Bronchial epithelial cell (primary cell): ENCODE results near the gene SETBP1. TPM values are rescaled to one million over a fixed set of nuclear protein-coding genes. Genes with fewer than 3 reads are reported as not detected.

Experiments
- DNase-seq: peaks from one replicate; pipeline ENCODE4 v3.0.0-alpha.2; 2010; ENCODE audit warnings: low read depth
- FAIRE-seq: peaks from 2 replicates; lab custom pipeline; 2011; peaks lifted over from hg19 to GRCh38; lab: Jason Lieb, UNC
- H3K27me3 ChIP-seq: 2 replicates; pipeline ENCODE4 v1.5.1; 2011; ENCODE audit warnings: low read length; ENCODE audit not compliant: control insufficient read depth, insufficient read depth
- H3K36me3 ChIP-seq: 2 replicates; pipeline ENCODE4 v1.5.1; 2011; ENCODE audit warnings: low read length; ENCODE audit not compliant: control insufficient read depth, insufficient read depth
- H3K4me3 ChIP-seq: 2 replicates; pipeline ENCODE4 v1.5.1; 2011; ENCODE audit warnings: mild to moderate bottlenecking, low read depth, low read length, control low read depth
- CTCF ChIP-seq: IDR thresholded peaks from 2 replicates; pipeline ENCODE4 v1.5.1; 2011; ENCODE audit warnings: mild to moderate bottlenecking, moderate library complexity, low read length, control low read depth, inconsistent platforms; ENCODE audit not compliant: insufficient read depth, severe bottlenecking
- total RNA-seq: library from RNA; depleted of rRNA; stranded (reverse); fragments of >200 nt; gene quantifications from 2 replicates; pipeline ENCODE4 v1.2.1, GENCODE V29; 2014

SETBP1 gene
- total RNA-seq, 1 donor from 2014 or later: 1.8 TPM

DNA sequence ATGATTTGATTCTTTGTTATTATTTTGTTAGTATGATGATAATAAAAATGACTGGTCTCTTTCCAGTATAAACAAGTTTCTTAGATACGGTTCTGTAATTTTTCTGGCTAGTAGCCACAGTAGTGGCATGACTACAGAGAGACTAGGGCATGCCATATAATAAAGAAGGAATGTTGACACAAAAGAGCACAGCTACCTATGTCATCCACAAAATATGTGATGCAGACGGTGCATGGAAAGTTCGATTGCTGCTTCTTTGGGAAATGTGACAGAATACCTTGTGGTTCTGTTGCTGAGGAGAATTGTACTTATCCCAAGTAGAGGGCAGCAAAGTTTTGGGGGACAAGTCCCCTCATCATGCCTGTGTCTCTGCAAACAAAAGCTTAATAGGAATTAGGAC, 26.1 kb upstream of the SETBP1 start:
- Histone ChIP-seq H3K36me3 (no peaks in the 10 kb centered on the region), H3K27me3 (no peaks in the 10 kb centered on the region), H3K4me3 (no peak overlapping the region)
- FAIRE-seq (no peak), DNase-seq (peak; percentile 97)
- TF ChIP-seq CTCF: no peak

- Histone ChIP-seq H3K36me3 (no peaks in the 10 kb centered on the region), H3K27me3 (no peaks in the 10 kb centered on the region), H3K4me3 (no peak overlapping the region)
- no peak for DNase-seq
- no peak for TF ChIP-seq CTCF
- FAIRE-seq: no peak
Observed at GRCh38 chr18:44655435-44655834, 25.3 kb upstream of the SETBP1 start.

DNA sequence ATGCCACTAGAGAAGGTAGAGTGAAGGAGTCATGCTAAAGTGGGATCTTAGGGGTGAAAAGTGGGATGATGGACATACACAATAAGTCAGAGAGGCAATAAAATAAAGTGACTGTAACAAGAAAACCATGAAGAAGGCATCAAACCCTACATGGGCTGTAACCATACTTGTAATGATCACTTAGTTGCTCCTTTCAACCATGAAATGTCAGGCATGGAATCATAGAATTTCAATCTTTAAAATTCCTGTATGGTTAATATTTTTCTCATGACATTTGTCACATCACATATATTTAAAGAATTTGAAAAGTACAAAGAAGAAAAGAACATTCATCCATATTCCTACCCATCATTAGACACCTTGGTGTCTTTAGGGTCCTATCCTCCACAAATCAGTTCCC, 20.9 kb upstream of the SETBP1 start:
- TF ChIP-seq CTCF: no peak
- Histone ChIP-seq H3K4me3 (no peak overlapping the region), H3K36me3 (no peaks in the 10 kb centered on the region), H3K27me3 (no peaks in the 10 kb centered on the region)
- no peak for DNase-seq
- no peak for FAIRE-seq

GRCh38 chr18:44668270-44668975, 12.3 kb upstream of the SETBP1 start:
- peak; percentile 52 for FAIRE-seq
- H3K27me3 ChIP-seq: no peaks in the 10 kb centered on the region
- peak; percentile 39 for DNase-seq
- no peak for TF ChIP-seq CTCF
- H3K36me3 ChIP-seq: no peaks in the 10 kb centered on the region
- H3K4me3 ChIP-seq: no peak overlapping the region

DNA sequence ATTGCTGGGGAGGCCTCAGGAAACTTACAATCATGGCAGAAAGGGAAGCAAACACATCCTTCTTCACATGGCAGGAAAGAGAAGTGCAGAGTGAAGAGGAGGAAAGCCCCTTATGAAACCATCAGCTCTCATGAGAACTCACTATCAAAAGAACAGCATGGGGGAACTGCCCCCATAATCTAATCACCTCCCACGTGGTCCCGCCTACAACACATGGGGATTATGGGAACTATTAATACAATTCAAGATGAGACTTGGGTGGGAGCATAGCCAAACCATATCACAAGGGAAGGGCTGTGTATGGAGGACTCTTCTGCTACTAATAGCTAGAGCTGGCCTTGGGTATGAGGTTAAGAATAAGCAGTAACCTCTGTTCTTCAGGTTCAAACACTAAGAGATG, 8.8 kb upstream of the SETBP1 start:
- no peak overlapping the region for H3K4me3 ChIP-seq
- FAIRE-seq (no peak), DNase-seq (no peak)
- no peaks in the 10 kb centered on the region for H3K36me3 ChIP-seq
- no peaks in the 10 kb centered on the region for H3K27me3 ChIP-seq
- no peak for TF ChIP-seq CTCF

DNA sequence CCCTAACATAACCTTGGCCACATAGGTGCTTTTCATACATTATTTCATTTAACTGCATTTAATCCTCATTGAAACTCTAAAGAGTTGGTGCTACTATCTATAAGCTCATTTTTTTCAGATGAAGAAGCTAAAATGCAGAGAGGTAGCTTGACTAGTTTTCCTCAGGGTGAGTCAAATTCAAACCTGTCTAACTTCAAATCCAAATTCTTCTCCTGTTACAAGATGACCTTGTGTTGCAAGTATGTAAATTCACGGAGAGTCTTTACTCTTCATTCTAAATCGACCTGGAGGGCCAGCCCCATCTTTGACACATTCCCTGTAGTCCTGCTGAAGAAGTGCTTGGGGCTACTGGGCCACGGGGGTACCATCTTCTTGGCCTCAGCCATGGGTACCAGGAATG, 8.2 kb upstream of the SETBP1 start:
- Histone ChIP-seq H3K27me3 (no peaks in the 10 kb centered on the region), H3K36me3 (no peaks in the 10 kb centered on the region), H3K4me3 (no peak overlapping the region)
- no peak for TF ChIP-seq CTCF
- DNase-seq (peak; percentile 83), FAIRE-seq (no peak)
